HG03039 (cell line): Measurements from ENCODE around the gene SRRM4.
"Not testable (repeated sequence)": the region's sequence is repeated elsewhere in the genome, so short reads cannot be mapped to it uniquely, and the experiment has no call there.

Experiments used
- ATAC-seq: cut with Tn5 transposase; IDR thresholded peaks from one replicate; pipeline ENCODE4 v1.9.1; 2021; ENCODE audit warnings: mild to moderate bottlenecking, moderate library complexity; ENCODE audit not compliant: unreplicated experiment

The SRRM4 gene

GRCh38 chr12:119008691-119009221, 27.4 kb downstream of the SRRM4 start:
- ATAC-seq, result no peak

GRCh38 chr12:119011231-119011630, 29.9 kb downstream of the SRRM4 start:
- no peak for ATAC-seq

- no peak for ATAC-seq
Observed at GRCh38 chr12:119012179-119012578, 30.8 kb downstream of the SRRM4 start.

GRCh38 chr12:119013023-119013422, 31.7 kb downstream of the SRRM4 start:
- ATAC-seq, result no peak

- ATAC-seq, result no peak
Observed at GRCh38 chr12:119014368-119014767, 33.0 kb downstream of the SRRM4 start.

GRCh38 chr12:119016715-119017114, 35.4 kb downstream of the SRRM4 start:
- ATAC-seq, result no peak

GRCh38 chr12:119019166-119019565, 37.8 kb downstream of the SRRM4 start:
- ATAC-seq, result no peak

- no peak for ATAC-seq
Observed at GRCh38 chr12:119020406-119021360, 39.3 kb downstream of the SRRM4 start.

GRCh38 chr12:119024356-119024755, 43.0 kb downstream of the SRRM4 start:
- no peak for ATAC-seq

- no peak for ATAC-seq
Observed at GRCh38 chr12:119025786-119026185, 44.4 kb downstream of the SRRM4 start.

- ATAC-seq, result not testable (repeated sequence)
Observed at GRCh38 chr12:119033332-119033731, 52.0 kb downstream of the SRRM4 start.

- ATAC-seq, result no peak
Observed at GRCh38 chr12:119036878-119037825, 55.8 kb downstream of the SRRM4 start.

GRCh38 chr12:119044094-119044493, 62.8 kb downstream of the SRRM4 start:
- no peak for ATAC-seq

- ATAC-seq, result no peak
Observed at GRCh38 chr12:119047641-119048040, 66.3 kb downstream of the SRRM4 start.

GRCh38 chr12:119050663-119051062, 69.3 kb downstream of the SRRM4 start:
- ATAC-seq, result no peak

- no peak for ATAC-seq
Observed at GRCh38 chr12:119051474-119051873, 70.1 kb downstream of the SRRM4 start.

- no peak for ATAC-seq
Observed at GRCh38 chr12:119052001-119052400, 70.7 kb downstream of the SRRM4 start.

- no peak for ATAC-seq
Observed at GRCh38 chr12:119055977-119056376, 74.6 kb downstream of the SRRM4 start.

GRCh38 chr12:119060847-119061796, 79.8 kb downstream of the SRRM4 start:
- no peak for ATAC-seq
